ENCODE results near the gene TBXAS1.
A peak's percentile ranks its signal among the peaks of the same experiment; 100 is the strongest.
"Not testable (repeated sequence)": the region's sequence is repeated elsewhere in the genome, so short reads cannot be mapped to it uniquely, and the experiment has no call there.

TBXAS1 gene

DNA sequence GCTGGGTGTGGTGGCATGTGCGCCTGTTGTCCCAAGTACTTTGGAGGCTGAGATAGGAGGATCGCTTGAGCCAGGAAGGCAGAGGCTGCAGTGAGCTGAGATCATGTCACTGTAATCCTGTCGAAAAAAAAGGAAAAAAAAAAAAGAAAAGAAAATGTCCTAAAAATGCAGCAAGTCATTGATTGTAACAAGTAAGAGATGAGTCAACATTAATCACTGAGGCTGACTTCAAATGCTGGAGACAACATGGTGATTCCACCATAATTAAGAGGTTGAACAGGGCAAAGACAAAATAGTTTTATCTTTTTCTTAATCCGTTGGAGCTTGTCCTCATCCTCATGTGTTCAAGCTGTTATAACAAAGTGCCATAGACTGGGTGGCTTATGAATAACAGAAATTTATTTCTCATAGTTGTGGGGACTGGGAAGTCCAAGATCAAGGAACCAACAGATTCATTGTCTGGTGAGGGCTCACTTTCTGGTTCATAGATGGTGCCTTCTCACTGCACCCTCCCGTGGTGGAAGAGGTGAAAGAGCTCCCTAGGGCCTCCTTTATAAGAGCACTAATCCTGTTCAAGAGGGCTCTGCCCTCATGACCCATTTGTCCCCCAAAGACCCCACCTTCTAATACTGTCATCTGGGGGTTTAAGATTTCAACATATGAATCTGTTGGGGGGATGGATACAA lies 60.3 kb downstream of the TBXAS1 start:
- no peak for DNase-seq (ENCODE audit: low read depth)

- DNase-seq (ENCODE audit: low read depth) = no peak
Measured at GRCh38 chr7:139893461-139893860, 64.4 kb downstream of the TBXAS1 start.

GRCh38 chr7:139893999-139894398 lies 64.9 kb downstream of the TBXAS1 start:
- no peak for DNase-seq (ENCODE audit: low read depth)

DNA sequence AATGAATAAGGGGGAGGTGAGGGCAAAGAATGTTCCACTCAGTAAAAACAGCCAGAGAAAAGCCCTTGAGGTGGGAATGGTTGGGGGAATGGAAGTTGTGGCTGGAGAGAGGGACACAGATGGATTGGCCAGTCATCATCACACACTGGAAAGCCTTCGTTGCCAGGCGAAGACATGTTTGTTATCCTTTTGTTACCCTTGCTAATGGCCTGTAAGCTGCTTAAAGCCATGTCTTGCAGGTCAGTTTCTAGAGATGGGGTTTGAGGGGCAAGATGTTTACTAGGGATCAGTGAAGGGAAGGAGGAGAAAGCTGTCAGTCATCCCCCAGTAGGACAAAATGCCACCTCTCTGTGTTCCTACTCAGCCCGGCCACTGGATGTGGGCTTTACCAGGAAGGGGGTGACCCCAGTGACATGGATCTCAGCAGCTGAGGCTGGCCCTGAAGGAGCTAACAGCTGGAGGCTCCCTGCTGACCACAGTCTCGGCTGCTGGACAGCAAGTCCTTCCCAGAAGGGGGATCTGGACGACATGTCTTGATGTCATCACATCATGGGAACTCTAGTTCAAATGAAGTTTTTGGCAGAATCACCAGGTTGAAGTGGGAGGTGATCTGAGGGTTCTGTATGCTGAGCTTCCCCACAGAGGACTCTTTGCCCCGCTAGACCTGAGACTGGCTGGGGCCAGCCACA lies 66.2 kb downstream of the TBXAS1 start:
- DNase-seq (ENCODE audit: low read depth) = no peak

DNA sequence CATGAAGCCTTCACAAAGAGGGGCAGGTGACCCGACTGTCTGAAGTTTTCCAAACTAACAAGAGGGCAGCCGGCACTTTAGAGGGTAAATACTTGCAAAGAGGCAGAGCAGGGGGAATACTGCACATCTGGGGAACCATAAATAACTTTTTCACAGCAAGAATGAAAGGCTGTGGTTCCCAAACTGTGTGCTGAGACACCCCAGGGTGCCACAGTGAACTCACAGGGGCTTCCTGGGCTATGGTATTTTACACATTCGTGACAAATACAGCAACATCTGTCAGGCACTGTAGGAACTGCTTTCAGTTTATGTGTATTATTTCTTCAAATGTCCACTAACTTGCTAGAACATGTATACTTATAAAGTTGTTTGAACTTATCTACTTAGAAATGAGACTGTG lies 67.2 kb downstream of the TBXAS1 start:
- no peak for DNase-seq (ENCODE audit: low read depth)

- no peak for DNase-seq (ENCODE audit: low read depth)
Measured at GRCh38 chr7:139896831-139897230, 67.8 kb downstream of the TBXAS1 start.

DNA sequence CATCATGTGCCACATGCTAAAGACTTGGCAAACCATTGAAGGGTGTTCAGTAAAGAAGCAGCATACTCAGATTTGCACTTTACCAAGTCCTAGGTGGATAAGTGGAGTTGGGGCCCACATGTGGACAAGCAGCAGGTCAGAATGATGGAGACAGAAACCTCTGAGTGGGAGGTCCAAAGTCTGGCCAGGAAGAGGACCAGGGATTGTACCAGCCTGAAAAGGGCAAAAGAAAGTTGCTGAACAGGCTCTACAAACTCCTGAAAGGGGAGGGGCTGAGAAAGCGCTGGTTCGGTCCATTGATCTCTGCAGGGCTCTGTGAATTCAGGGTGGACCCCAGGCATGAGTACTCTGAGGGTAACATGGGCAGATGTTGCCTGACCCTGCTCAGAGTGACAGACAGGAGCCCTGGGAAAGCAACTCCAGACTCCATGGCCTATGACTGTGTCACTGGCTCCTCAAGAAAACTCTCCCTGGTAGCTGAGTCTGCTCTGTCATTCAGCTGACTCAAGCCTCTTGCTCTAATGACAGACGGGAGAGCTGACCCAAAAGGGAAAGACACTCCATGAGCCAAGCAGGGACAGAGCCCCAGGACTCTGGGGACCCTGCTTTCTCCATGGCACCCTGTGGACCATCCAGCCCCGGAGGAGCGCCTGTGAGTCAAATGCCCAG lies 68.5 kb downstream of the TBXAS1 start:
- DNase-seq (ENCODE audit: low read depth) = no peak

- no peak for DNase-seq (ENCODE audit: low read depth)
Measured at GRCh38 chr7:139898483-139898882, 69.4 kb downstream of the TBXAS1 start.

DNA sequence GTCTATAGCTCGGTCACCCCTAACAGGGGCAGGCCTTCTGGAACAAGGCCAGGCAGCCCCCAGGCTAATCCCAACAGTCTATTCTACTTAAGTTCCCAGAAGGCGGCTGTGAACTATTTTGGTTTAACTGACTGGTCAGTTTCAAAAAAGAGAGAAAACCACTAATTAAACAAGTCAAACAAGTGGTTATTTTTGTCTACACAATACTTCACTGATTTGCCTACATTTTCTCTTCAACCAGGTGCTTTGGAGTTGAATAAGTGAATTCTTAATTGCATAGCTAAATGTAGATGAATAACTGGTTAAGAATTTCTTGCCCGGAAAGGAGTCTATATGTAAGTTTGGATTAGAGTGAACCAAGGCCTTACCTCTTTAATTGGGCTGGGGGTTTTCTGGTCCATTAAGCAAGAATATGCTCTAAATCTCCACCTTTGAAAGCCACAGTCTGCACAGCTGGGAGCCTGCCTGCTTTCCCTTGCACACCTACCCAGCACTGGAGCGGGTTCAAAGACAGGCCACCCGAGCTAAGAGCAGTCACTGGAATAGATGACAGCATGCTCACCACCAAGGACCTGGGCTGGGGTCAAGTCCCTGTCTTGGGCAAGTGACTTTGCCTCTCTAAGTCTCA lies 70.4 kb downstream of the TBXAS1 start:
- DNase-seq (ENCODE audit: low read depth) = no peak

DNA sequence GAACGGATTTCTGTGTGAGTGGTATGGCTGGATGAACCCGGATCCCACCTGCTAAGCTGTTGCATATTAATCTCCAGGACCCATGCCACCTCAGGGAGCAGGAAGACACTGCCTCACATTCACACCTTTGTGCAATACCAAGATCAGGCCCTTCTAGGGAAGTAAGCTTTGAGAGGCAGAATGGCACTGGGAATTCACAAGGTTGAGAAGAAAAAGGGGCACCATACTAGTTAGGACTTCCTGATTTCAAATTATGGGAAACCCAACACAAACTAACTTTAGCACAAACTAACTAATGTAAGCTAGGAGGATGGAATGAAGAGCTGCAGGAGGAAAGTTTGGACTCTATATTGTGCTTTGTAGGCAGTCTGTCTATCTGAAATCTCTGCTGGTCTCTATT lies 71.3 kb downstream of the TBXAS1 start:
- no peak for DNase-seq (ENCODE audit: low read depth)

DNA sequence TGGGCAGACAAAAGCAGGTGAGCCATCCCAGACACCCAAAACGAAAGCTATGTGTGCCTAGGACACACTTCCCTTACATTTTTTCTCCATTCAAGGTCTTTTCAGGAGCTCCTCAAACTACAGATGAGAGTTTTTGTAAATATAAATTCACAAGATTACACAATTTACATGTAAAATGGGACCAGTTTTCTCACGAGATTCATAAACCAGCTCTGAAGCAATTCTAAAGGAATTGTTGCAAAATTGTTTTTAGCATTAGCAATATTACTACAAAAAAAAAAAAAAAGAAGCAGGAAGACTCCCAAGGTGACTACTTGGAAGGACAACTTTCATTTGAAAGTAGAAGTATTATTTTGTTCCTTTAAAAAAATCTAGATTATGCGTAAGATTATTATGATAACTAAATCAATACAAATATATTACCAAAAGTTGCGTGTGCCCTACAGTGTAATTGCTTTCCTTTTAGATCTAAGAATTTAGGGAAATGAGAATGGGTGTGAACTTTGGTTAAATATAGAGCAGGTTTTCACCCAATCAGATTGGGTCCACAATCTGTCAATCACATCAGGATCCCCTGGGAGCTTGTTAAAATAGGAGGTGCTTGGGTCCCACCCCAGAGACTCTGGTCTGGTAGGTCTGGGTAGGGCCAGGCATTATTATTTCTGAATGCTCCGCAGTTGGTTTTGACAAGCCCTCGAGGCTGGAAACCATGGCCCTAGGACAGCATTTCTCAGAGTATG lies 72.2 kb downstream of the TBXAS1 start:
- peak; percentile 23 for DNase-seq (ENCODE audit: low read depth)

- no peak for DNase-seq (ENCODE audit: low read depth)
Measured at GRCh38 chr7:139901901-139902300, 72.8 kb downstream of the TBXAS1 start.

DNA sequence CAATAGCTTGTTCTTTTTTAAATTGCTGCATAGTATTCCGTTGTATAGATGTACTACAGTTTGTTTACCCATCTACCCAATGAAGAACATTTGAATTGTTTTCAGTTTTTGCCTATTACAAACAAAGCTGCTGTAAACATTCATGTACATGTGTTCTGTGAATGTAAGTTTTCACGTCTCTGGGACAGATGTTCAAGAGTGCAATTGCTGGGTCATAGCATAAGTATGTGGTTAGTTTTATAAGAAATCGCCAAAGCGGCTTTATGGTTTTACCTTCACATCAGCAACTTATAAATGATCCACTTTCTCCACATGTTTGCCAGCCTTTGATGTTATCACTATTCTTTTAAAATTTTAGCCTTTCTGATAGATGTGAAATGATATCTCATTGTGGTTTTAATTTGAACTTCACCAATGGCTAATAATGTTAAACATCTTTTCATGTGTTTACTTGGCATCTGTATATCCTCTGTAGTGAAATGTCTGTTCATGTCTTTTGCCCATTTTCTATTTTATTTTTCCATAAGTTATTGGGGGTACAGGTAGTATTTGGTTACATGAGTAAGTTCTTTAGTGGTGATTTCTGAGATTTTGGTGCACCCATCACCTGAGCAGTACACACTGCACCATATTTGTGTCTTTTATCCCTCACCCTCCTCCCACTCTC lies 73.5 kb downstream of the TBXAS1 start:
- DNase-seq (ENCODE audit: low read depth) = no peak

DNA sequence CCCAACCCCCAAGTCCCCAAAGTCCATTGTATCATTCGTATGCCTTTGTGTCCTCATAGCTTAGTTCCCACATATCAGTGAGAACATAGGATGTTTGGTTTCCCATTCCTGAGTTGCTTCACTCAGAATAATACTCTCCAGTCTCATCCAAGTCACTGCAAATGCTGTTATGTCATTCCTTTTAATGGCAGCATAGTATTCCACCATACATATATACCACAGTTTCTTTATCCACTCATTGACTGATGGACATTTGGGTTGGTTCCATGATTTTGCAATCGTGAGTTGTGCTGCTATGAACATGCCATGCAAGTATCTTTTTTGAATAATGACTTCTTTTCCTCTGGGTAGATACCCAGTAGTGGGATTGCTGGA lies 74.0 kb downstream of the TBXAS1 start:
- not testable (repeated sequence) for DNase-seq (ENCODE audit: low read depth)

DNA sequence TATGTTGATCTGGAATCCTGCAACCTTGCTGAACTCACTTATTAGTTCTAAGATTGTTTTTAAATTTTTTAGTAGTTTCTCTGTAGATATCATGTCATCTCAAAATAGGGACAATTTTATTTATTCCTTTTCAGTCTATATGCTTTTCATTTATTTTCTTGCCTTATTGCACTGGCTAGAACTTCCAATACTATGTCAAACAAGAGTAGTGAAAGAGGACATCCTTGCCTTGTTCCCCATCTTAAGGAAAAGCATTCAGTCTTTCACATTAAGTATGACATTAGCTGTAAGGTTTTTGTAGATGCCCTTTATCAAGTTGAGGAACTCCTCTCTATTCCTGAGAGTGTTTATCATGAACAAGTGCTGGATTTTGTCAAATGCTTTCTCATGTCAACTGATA lies 77.8 kb downstream of the TBXAS1 start:
- DNase-seq (ENCODE audit: low read depth) = no peak

GRCh38 chr7:139908792-139909191 lies 79.7 kb downstream of the TBXAS1 start:
- DNase-seq (ENCODE audit: low read depth) = no peak

DNA sequence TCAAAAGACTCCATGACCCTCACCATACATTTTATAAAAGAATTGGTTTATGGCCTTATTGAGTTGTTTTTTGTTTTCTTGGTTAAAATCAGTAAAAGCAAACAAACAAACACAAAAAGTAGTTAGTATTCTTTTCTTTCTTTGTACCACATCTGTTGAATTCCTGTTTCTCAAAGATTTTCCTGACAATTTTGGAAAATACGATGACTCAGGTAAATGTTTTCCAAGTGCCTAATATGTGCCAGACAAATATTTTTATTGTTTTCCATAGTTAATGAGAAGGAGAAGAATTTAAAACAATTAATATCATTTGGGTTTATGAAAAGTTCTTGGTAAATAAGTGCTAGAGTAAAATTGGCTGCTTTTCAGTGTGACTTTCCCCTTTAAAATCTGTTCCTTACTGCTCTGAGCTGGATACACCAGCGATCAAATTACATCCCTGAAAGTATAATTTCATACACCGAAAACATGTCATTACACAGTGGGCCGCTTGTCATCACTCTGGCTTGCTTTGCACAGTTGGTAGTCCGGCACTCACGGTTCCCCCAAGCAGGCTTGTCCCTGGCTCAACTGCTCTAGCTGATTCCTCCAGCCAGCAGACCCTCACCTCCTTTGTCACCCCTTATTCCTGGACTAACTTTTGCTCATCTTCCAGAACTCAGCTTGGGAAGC lies 80.5 kb downstream of the TBXAS1 start:
- DNase-seq (ENCODE audit: low read depth) = peak; percentile 72

GRCh38 chr7:139913021-139913844 lies 84.2 kb downstream of the TBXAS1 start:
- peak; percentile 63 for DNase-seq (ENCODE audit: low read depth)

GRCh38 chr7:139913845-139914135 lies 84.7 kb downstream of the TBXAS1 start:
- no peak for DNase-seq (ENCODE audit: low read depth)

All from fibroblast of gingiva (primary cell).